Colonic mucosa (tissue), 4 donors: ENCODE results near the gene GIPC3. TPM values are rescaled to one million over a fixed set of nuclear protein-coding genes. Genes with fewer than 3 reads are reported as not detected.

Experiments
- DNase-seq: peaks from one replicate; pipeline ENCODE4 v3.0.0-alpha.2; 2020
- H3K27ac ChIP-seq: fragments of 200-600 bp; one replicate; pipeline ENCODE4 v1.8.0; 2021
- H3K27me3 ChIP-seq: fragments of 200-600 bp; one replicate; pipeline ENCODE4 v1.8.0; 2021
- H3K36me3 ChIP-seq: fragments of 200-600 bp; one replicate; pipeline ENCODE4 v1.8.0; 2021
- H3K4me1 ChIP-seq: fragments of 200-600 bp; one replicate; pipeline ENCODE4 v1.8.0; 2021; ENCODE audit warnings: mild to moderate bottlenecking
- H3K4me3 ChIP-seq: fragments of 200-600 bp; one replicate; pipeline ENCODE4 v1.8.0; 2021
- H3K9ac ChIP-seq, 2 donors: one replicate each; pipeline ENCODE4 v1.7.0; 2013; ENCODE audit warnings: control low read depth in 2 of 2, low read depth in 2 of 2, low read length in 2 of 2
- H3K9me3 ChIP-seq: fragments of 200-600 bp; one replicate; pipeline ENCODE4 v1.8.0; 2021
- intact Hi-C: fragments of 100-400 bp; cut with DNase I; formaldehyde crosslinking; loops from one replicate; pipeline ENCODE4 v1.14.1; 2022
- total RNA-seq, 2 donors: library from RNA; stranded (reverse); fragmentation: NEBNext Ultra II Directional in 1 of 2; extraction: Animal tissue kit (Norgen Biotek cat#: 25700) in 1 of 2; gene quantifications; one replicate each; pipeline ENCODE4 v1.2.1, GENCODE V29; 2021
- TF ChIP-seq, protein P1 (sequence below): fragments of 200-600 bp; IDR thresholded peaks from one replicate; pipeline ENCODE4 v1.8.0; 2022; ENCODE audit warnings: antibody characterized with exemption, mild to moderate bottlenecking
- donor health status: healthy.
- donor health status: DM: no; HTN: no; CAD: no.
- donor health status: DM: no; HTN: no; CAD: no.

The GIPC3 gene
- total RNA-seq, 2 donors from 2014 or later: 0.40 to 1.1 TPM

DNA sequence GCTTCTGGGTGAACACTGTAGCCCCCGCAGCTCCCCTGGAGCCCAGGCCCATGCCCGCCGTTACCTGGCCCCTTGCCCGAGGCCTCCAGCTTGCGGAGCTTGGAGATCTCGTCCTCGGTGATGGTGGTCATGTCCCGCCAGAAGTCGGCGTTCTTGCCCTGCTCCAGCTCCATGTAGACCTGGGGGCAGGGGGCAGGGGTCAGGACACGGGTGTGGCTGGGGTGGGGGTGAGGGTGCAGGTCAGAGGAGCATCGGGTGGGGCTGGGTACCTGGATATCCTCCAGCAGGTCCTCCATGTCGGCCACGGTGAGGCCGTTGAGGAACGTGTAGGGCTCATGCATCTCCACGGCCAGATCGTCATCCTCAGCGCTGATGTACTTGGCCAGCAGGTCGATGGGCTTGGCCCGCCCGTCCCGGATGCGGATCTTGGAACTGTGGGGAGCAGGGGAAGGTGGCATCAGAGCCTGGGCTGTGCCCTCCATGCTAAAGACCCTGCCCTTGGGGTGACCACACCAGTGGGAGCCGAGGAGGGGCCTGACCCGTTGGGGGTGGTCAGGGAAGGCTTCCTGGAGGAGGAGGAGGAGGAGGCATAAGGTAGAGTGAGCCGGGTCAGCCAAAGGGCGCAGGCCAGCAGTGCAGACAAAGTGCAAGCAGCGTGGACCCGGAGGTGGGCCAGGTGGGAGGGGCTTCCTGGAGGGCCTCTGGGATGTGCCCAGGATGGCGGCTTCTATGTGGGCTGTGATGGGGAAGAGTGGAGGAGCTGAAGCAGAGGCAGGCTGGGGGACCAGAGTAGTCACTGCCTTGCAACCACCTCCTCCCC is 33.7 kb downstream of the GIPC3 start:
- no peak for DNase-seq
- intact Hi-C loops: loop anchor here (2.0 kb wide), 1 partner anchor 74 kb away; no protein-coding TSS in a partner anchor
- H3K9me3 ChIP-seq: no peaks in the 10 kb centered on the region
- TF ChIP-seq, protein P1, sequence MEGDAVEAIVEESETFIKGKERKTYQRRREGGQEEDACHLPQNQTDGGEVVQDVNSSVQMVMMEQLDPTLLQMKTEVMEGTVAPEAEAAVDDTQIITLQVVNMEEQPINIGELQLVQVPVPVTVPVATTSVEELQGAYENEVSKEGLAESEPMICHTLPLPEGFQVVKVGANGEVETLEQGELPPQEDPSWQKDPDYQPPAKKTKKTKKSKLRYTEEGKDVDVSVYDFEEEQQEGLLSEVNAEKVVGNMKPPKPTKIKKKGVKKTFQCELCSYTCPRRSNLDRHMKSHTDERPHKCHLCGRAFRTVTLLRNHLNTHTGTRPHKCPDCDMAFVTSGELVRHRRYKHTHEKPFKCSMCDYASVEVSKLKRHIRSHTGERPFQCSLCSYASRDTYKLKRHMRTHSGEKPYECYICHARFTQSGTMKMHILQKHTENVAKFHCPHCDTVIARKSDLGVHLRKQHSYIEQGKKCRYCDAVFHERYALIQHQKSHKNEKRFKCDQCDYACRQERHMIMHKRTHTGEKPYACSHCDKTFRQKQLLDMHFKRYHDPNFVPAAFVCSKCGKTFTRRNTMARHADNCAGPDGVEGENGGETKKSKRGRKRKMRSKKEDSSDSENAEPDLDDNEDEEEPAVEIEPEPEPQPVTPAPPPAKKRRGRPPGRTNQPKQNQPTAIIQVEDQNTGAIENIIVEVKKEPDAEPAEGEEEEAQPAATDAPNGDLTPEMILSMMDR: no peak
- H3K27ac ChIP-seq: no peak overlapping the region
- no peak overlapping the region for H3K9ac ChIP-seq
- no peaks in the 10 kb centered on the region for H3K36me3 ChIP-seq
- H3K27me3 ChIP-seq: no peaks in the 10 kb centered on the region
- no peak overlapping the region for H3K4me3 ChIP-seq
- no peaks in the 10 kb centered on the region for H3K4me1 ChIP-seq

DNA sequence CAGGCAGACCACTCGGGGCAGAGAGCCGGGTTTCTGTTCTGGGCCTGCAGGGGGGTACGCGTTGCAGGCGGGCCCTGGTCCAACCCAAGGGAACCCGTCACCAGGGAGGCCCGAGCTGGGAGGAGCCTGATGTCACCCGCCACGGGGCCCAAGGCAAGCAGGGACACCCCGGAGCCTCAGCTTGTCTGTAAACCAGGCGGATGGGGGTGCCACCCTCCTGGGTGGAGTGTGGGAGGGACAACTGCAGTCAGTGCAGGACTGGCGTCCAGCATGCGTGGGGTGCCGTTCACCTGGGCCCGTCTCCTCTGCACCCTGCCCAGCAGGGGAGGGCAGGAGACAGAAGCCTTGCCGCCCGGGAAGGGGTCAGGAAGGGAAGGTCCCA is 34.3 kb downstream of the GIPC3 start:
- Histone ChIP-seq H3K4me1 (no peaks in the 10 kb centered on the region), H3K9ac (no peak overlapping the region), H3K9me3 (no peaks in the 10 kb centered on the region), H3K36me3 (no peaks in the 10 kb centered on the region), H3K27me3 (no peaks in the 10 kb centered on the region), H3K4me3 (no peak overlapping the region), H3K27ac (no peak overlapping the region)
- DNase-seq: no peak
- TF ChIP-seq, protein P1: no peak
- intact Hi-C loops: loop anchor here (2.0 kb wide), 1 partner anchor 75 kb away; no protein-coding TSS in a partner anchor

DNA sequence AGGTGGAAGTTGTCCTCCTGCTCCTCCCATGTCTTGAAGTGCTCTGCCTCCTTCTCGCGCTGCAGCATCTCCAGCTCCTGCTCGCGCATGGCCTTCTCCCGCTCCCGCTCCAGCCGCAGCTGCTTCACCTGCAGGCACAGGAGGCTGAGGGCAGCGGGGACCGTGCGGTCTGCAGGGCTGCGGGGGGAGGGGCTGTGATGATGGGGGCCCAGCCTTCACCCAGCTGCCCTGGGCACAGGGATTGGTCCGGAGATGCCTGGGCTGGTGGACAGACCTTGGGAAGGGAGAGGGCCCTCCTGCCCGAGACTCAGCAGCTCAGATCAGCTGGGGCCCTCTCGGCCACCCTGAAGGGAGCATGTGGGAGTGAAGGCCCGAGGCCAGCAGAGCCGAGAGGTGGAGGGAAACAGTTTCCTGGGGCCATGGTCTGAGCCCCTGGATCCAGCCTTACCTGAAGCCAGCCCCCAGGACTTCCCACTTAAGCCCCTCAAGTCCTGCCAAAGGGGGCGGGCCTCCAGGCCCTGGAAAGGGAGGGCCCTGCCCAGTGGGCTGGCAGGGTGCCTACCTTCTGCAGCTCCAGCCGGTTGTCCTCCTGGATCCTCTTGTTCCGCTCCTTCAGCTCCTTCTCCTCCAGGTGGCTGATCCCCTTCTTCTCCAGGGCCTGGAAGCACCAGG is 35.0 kb downstream of the GIPC3 start:
- H3K27ac ChIP-seq: no peak overlapping the region
- no peaks in the 10 kb centered on the region for H3K36me3 ChIP-seq
- intact Hi-C loops: no loop called here

DNA sequence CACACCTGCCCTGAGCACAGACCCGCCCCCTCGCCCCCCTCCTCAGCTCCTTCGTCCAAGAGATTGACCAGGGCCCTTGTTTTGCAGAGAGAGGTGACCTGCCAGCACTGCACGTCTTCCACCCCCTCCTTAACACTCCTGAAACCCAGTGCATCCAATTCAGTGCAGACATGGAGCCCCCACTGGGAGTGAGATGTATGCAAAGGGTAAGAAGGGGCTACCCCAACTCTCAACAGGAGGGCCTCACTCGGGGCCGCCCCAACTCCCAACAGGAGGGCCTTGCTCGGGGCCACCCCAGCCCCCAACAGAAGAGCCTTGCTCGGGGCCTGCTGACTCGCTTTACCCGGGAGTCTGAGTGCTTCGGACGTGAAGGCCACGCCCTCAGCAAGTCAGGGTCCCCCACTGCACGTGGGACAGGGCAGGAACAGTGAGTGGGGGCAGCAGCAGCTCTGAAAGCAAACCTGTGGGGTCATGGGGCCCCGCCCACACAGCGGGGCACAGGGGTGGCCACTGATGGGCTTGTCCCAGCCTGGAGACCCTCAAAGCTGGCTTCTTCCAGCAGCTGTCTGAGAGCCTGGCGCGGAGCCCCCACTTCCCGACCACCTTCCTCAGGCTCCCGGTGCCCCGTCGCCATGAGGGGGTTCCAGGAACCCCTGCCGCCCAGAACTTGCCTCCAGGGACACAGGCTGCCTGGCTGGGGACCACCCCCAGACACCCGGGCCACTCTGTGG is 35.7 kb downstream of the GIPC3 start:
- H3K9ac ChIP-seq: no peak overlapping the region
- TF ChIP-seq, protein P1: no peak
- H3K4me1 ChIP-seq: peaks cover 10% of the 10 kb centered on the region
- no peaks in the 10 kb centered on the region for H3K27me3 ChIP-seq
- no peak overlapping the region for H3K27ac ChIP-seq
- DNase-seq: no peak
- H3K9me3 ChIP-seq: no peaks in the 10 kb centered on the region
- H3K36me3 ChIP-seq: no peaks in the 10 kb centered on the region
- no peak overlapping the region for H3K4me3 ChIP-seq
- intact Hi-C loops: no loop called here

More for the DNA sequence above, 35.0 kb downstream of the GIPC3 start:
- TF ChIP-seq, protein P1: no peak
- DNase-seq: no peak
- H3K4me3 ChIP-seq: no peak overlapping the region
- H3K9ac ChIP-seq: no peak overlapping the region
- H3K4me1 ChIP-seq: peaks cover 4% of the 10 kb centered on the region
- no peaks in the 10 kb centered on the region for H3K9me3 ChIP-seq
- H3K27me3 ChIP-seq: no peaks in the 10 kb centered on the region

DNA sequence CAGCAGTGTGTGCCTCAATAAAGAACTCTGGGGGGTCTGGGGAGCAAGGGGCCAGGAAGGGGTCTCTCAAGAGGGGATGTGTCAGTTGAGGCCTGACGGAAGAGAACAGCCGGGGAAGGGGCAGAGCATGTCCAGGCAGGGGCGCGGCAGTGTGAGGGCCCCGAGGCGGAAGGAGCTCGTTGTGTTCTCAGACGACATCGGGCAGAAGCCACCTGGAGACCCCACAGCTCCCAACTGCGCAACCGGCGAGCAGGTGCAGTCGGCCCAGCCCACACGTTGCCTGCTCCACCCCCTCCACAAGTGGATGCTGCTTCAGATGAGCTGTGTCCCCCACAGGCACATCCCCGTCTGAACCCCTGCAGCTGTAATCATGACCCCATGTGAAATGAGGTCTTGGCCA is 36.4 kb downstream of the GIPC3 start:
- Histone ChIP-seq H3K27ac (no peak overlapping the region), H3K27me3 (no peaks in the 10 kb centered on the region), H3K4me3 (no peak overlapping the region), H3K9ac (no peak overlapping the region), H3K36me3 (no peaks in the 10 kb centered on the region), H3K9me3 (no peaks in the 10 kb centered on the region), H3K4me1 (peaks cover 10% of the 10 kb centered on the region)
- intact Hi-C loops: no loop called here
- no peak for DNase-seq
- TF ChIP-seq, protein P1: no peak
